ENCODE measurements around the gene CES1. TPM values are rescaled to one million over a fixed set of nuclear protein-coding genes. Genes with fewer than 3 reads are reported as not detected.

The CES1 gene
- total and polyA plus RNA-seq, 2 of the 8 experiments (the other 6 are each of a cell fraction or from before 2014, with no cell fraction given) = 0.91 to 1.2 TPM

- Histone ChIP-seq H2BK120ac (replicated peaks; ENCODE audit: low read depth, low read length) (no peak overlapping the region), H3K79me2 (ENCODE audit: control insufficient read depth in 1 of 2, insufficient read depth in 2 of 2, low read length in 2 of 2) (no peaks in the 10 kb centered on the region), H3K36me3 (ENCODE audit: control insufficient read depth in 2 of 4, insufficient read depth in 4 of 4, low read length in 3 of 4) (no peaks in the 10 kb centered on the region), H3K23me2 (ENCODE audit: low read depth, low read length) (no peaks in the 10 kb centered on the region), H3K27ac (ENCODE audit: low read depth, low read length) (no peak overlapping the region), H4K5ac (ENCODE audit: insufficient read length, low read depth, low read length) (no peak overlapping the region), H3K4me2 (ENCODE audit: insufficient read depth in 1 of 2, low read depth in 2 of 2, low read length in 2 of 2) (no peak overlapping the region), H2BK12ac (ENCODE audit: low read depth, low read length) (no peak overlapping the region), H3K4ac (replicated peaks; ENCODE audit: insufficient read length, low read depth, low read length) (no peak overlapping the region), H4K8ac (ENCODE audit: extremely low read depth, insufficient read depth, low read length) (no peak overlapping the region), H3K79me1 (ENCODE audit: low read depth, low read length) (no peaks in the 10 kb centered on the region), H2AK5ac (ENCODE audit: low read depth, low read length) (no peak overlapping the region), H4K91ac (replicated peaks; ENCODE audit: insufficient read length, low read length) (no peak overlapping the region), H2BK5ac (ENCODE audit: low read depth, low read length) (no peak overlapping the region), H3K4me1 (replicated peaks in 1 of 4; ENCODE audit: control insufficient read depth in 3 of 4, insufficient read depth in 4 of 4, low read length in 3 of 4) (no peaks in the 10 kb centered on the region), H3K27me3 (replicated peaks in 1 of 4; ENCODE audit: control insufficient read depth in 3 of 4, extremely low read depth in 1 of 4, insufficient read depth in 3 of 4, low read length in 3 of 4) (no peaks in the 10 kb centered on the region), H3K9me3 (ENCODE audit: insufficient read depth in 2 of 2, low read depth in 1 of 2, low read length in 1 of 2) (no peaks in the 10 kb centered on the region), H3K18ac (ENCODE audit: extremely low read depth, low read length) (no peak overlapping the region), H2BK15ac (ENCODE audit: low read length) (no peak overlapping the region), H3K14ac (ENCODE audit: insufficient read length) (no peak overlapping the region), H4K20me1 (replicated peaks in 1 of 2; ENCODE audit: control insufficient read depth in 1 of 2, insufficient read depth in 2 of 2, low read length in 2 of 2) (peaks cover 0 to 2% of the 10 kb centered on the region in 2 experiments), H2BK20ac (ENCODE audit: low read length) (no peak overlapping the region), H3K4me3 (ENCODE audit: extremely low read depth in 1 of 4, insufficient read depth in 2 of 4, low read depth in 3 of 4, low read length in 4 of 4) (no peak overlapping the region), H2AFZ (ENCODE audit: low read length) (no peak overlapping the region), H3K56ac (replicated peaks; ENCODE audit: insufficient read length, low read depth, low read length) (no peak overlapping the region), H3K9ac (replicated peaks in 1 of 4; ENCODE audit: extremely low read depth in 1 of 4, low read depth in 3 of 4, low read length in 3 of 4) (no peak overlapping the region), H3K23ac (ENCODE audit: insufficient read length) (no peak overlapping the region)
- TF ChIP-seq PHF8 (conservative IDR thresholded peaks at IDR 0.05; ENCODE audit: low read depth, low read length) = no peak
- TF ChIP-seq NANOG (IDR thresholded peaks at IDR 0.05; ENCODE audit: insufficient read depth, low read depth, low read length, poor library complexity, severe bottlenecking) = no peak
- no peak for TF ChIP-seq E2F6 (IDR thresholded peaks at IDR 0.05)
- TF ChIP-seq RBBP5 (IDR thresholded peaks at IDR 0.05; ENCODE audit: borderline replicate concordance, low read depth, low read length) = no peak
- no peak for TF ChIP-seq RFX5 (IDR thresholded peaks at IDR 0.05; ENCODE audit: borderline replicate concordance, low read depth, low read length)
- no peak for TF ChIP-seq CEBPB (IDR thresholded peaks at IDR 0.05; ENCODE audit: low read depth, low read length)
- TF ChIP-seq RXRA (IDR thresholded peaks at IDR 0.05; ENCODE audit: insufficient read depth, low read depth, low read length) = no peak
- TF ChIP-seq POLR2A (IDR thresholded peaks at IDR 0.05; ENCODE audit: control extremely low read depth in 1 of 2, low read depth in 2 of 2, low read length in 2 of 2) = no peak
- TF ChIP-seq TCF12 (IDR thresholded peaks at IDR 0.05; ENCODE audit: low read depth, low read length) = no peak
- TF ChIP-seq CBX5 (IDR thresholded peaks at IDR 0.05; ENCODE audit: low read depth, low read length) = no peak
- TF ChIP-seq BACH1 (IDR thresholded peaks at IDR 0.05; ENCODE audit: low read length) = no peak
- no peak for TF ChIP-seq MAX (IDR thresholded peaks at IDR 0.05)
- POLR2A ChIA-PET (ENCODE audit: partially characterized antibody) = no interaction called here
- no peak for DNase-seq (ENCODE audit: low read depth in 1 of 2, low spot score in 2 of 2)
- CTCF ChIA-PET (ENCODE audit: partially characterized antibody) = no interaction called here
- FAIRE-seq = no peak
- 81% methylated on average over 14 of the region's 14 CpGs; no CpG with 5 or more reads in 1 of the 2 experiments for WGBS, 2 experiments (ENCODE audit: extremely low coverage in 1 of 2, insufficient coverage in 1 of 2, insufficient read length in 1 of 2, insufficient replicate concordance in 2 of 2, low coverage in 1 of 2, low lambda C conversion rate in 2 of 2, missing lambda C conversion rate in 1 of 2)
Measured at GRCh38 chr16:55773859-55774549, 58.9 kb downstream of the CES1 start.

Measured in H1 (cell line).